IMR-90 (cell line): Measurements from ENCODE around the gene NUP210. TPM values are rescaled to one million over a fixed set of nuclear protein-coding genes. Genes with fewer than 3 reads are reported as not detected.

Source experiments
- ATAC-seq: fragments of 200-7000 bp; cut with Tn5 transposase; 2 replicates; pipeline ENCODE4 v1.9.1; 2020; ENCODE audit warnings: low read depth, mild to moderate bottlenecking, moderate library complexity
- BruUV-seq: library from RNA; stranded (reverse); fragments of 400-500 nt; replicated peaks from 2 replicates; lab custom pipeline; 2021; lab: Mats Ljungman, UMichigan
- CTCF ChIA-PET: fragments of 300-600 bp; formaldehyde crosslinking; extraction: SDS; loops from one replicate; lab custom pipeline; 2021; ENCODE audit warnings: antibody characterized with exemption; lab: Yijun Ruan, JAX
- POLR2A ChIA-PET: fragments of 300-600 bp; sonication (Branson Sonifier 250); formaldehyde crosslinking; loops from one replicate; lab custom pipeline; 2022; ENCODE audit warnings: antibody characterized with exemption; ENCODE audit not compliant: unreplicated experiment; lab: Charles Lee
- DNase-seq: peaks from one replicate; pipeline ENCODE4 v3.0.0; 2013
- H2AFZ ChIP-seq: replicated peaks from 2 replicates; pipeline ENCODE3; 2013; ENCODE audit warnings: low read length, mild to moderate bottlenecking; ENCODE audit not compliant: poor library complexity
- H2AK5ac ChIP-seq: 2 replicates; pipeline ENCODE4 v1.6.1; 2013; ENCODE audit warnings: low read depth, low read length, inconsistent platforms
- H2AK9ac ChIP-seq: replicated peaks from 2 replicates; pipeline ENCODE3; 2013; ENCODE audit warnings: mild to moderate bottlenecking, low read depth, low read length, moderate library complexity; ENCODE audit not compliant: poor library complexity
- H2BK120ac ChIP-seq: 2 replicates; pipeline ENCODE4 v1.6.1; 2013; ENCODE audit warnings: low read depth, low read length, inconsistent platforms
- H2BK15ac ChIP-seq: 3 replicates; pipeline ENCODE4 v1.6.1; 2013; ENCODE audit warnings: low read depth, low read length, inconsistent platforms
- H2BK20ac ChIP-seq: 2 replicates; pipeline ENCODE4 v1.6.1; 2013; ENCODE audit warnings: low read depth, mild to moderate bottlenecking, inconsistent platforms, low read length, moderate library complexity
- H2BK5ac ChIP-seq: 2 replicates; pipeline ENCODE4 v1.6.1; 2013; ENCODE audit warnings: mild to moderate bottlenecking, low read depth, low read length, inconsistent platforms; ENCODE audit not compliant: poor library complexity, severe bottlenecking
- H3K14ac ChIP-seq: replicated peaks from 2 replicates; pipeline ENCODE4 v1.6.1; 2013; ENCODE audit warnings: low read depth, low read length, inconsistent platforms
- H3K18ac ChIP-seq: 2 replicates; pipeline ENCODE4 v1.6.1; 2013; ENCODE audit warnings: low read depth, low read length, control low read depth
- H3K23ac ChIP-seq: 2 replicates; pipeline ENCODE4 v1.6.1; 2013; ENCODE audit warnings: low read depth, low read length, inconsistent platforms
- H3K27ac ChIP-seq: 2 replicates; pipeline ENCODE4 v1.5.1; 2013; ENCODE audit warnings: mild to moderate bottlenecking, control low read depth, low read length; ENCODE audit not compliant: insufficient read depth
- H3K27me3 ChIP-seq: 2 replicates; pipeline ENCODE4 v1.6.1; 2013; ENCODE audit warnings: low read length; ENCODE audit not compliant: control insufficient read depth, insufficient read depth
- H3K36me3 ChIP-seq: 2 replicates; pipeline ENCODE4 v1.6.1; 2013; ENCODE audit warnings: low read length, mixed read lengths; ENCODE audit not compliant: control insufficient read depth, insufficient read depth
- H3K4ac ChIP-seq: 2 replicates; pipeline ENCODE4 v1.6.1; 2013; ENCODE audit warnings: low read depth, low read length, inconsistent platforms
- H3K4me1 ChIP-seq: 2 replicates; pipeline ENCODE4 v1.6.1; 2013; ENCODE audit warnings: low read length, mixed read lengths; ENCODE audit not compliant: control insufficient read depth, insufficient read depth
- H3K4me2 ChIP-seq: 2 replicates; pipeline ENCODE4 v1.6.1; 2013; ENCODE audit warnings: low read depth, mild to moderate bottlenecking, control low read depth, low read length, moderate library complexity
- H3K4me3 ChIP-seq: 2 replicates; pipeline ENCODE4 v1.5.1; 2013; ENCODE audit warnings: low read depth, mild to moderate bottlenecking, control low read depth, low read length, moderate library complexity; ENCODE audit not compliant: insufficient read depth
- H3K56ac ChIP-seq: 2 replicates; pipeline ENCODE4 v1.6.1; 2013; ENCODE audit warnings: low read length, inconsistent platforms; ENCODE audit not compliant: insufficient read depth; ENCODE audit errors: extremely low read depth
- H3K79me1 ChIP-seq, 2 experiments: 2 replicates each; pipeline ENCODE4 v1.6.1; 2013; ENCODE audit warnings: low read length in 2 of 2, inconsistent platforms in 1 of 2, low read depth in 1 of 2
- H3K9ac ChIP-seq: 2 replicates; pipeline ENCODE4 v1.6.1; 2013; ENCODE audit warnings: low read depth, low read length, control low read depth
- H3K9me1 ChIP-seq: 2 replicates; pipeline ENCODE4 v1.6.1; 2013; ENCODE audit warnings: low read length, inconsistent platforms; ENCODE audit not compliant: insufficient read depth
- H3K9me3 ChIP-seq: 2 replicates; pipeline ENCODE4 v1.6.1; 2013; ENCODE audit warnings: low read length; ENCODE audit not compliant: control insufficient read depth, insufficient read depth
- H4K20me1 ChIP-seq: 2 replicates; pipeline ENCODE4 v1.6.1; 2013; ENCODE audit warnings: low read length, inconsistent platforms; ENCODE audit not compliant: insufficient read depth
- H4K5ac ChIP-seq: 2 replicates; pipeline ENCODE4 v1.6.1; 2013; ENCODE audit warnings: mild to moderate bottlenecking, low read depth, low read length, control low read depth
- H4K8ac ChIP-seq, 2 experiments: 2 replicates each; pipeline ENCODE4 v1.6.1; 2013; ENCODE audit warnings: low read depth in 2 of 2, low read length in 2 of 2, control low read depth in 1 of 2, inconsistent platforms in 1 of 2
- H4K91ac ChIP-seq: 2 replicates; pipeline ENCODE4 v1.6.1; 2013; ENCODE audit warnings: low read depth, low read length, inconsistent platforms; ENCODE audit not compliant: insufficient read depth
- ELK1 ChIP-seq: fragments of 150-350 bp; IDR thresholded peaks from 2 replicates; pipeline ENCODE4 v1.6.1; 2016; ENCODE audit warnings: low read depth, mild to moderate bottlenecking, low read length, moderate library complexity, borderline replicate concordance
- MAFK ChIP-seq: IDR thresholded peaks from 2 replicates; pipeline ENCODE4 v1.6.1; 2012; ENCODE audit warnings: low read depth, low read length, improper control_type of control experiment
- MXI1 ChIP-seq: IDR thresholded peaks from 2 replicates; pipeline ENCODE4 v1.6.1; 2012; ENCODE audit warnings: low read depth, mild to moderate bottlenecking, low read length, moderate library complexity, borderline replicate concordance
- NFE2L2 ChIP-seq: fragments of 150-350 bp; IDR thresholded peaks from 2 replicates; pipeline ENCODE4 v1.6.1; 2016; ENCODE audit warnings: low read depth, mild to moderate bottlenecking, low read length
- RAD21 ChIP-seq: IDR thresholded peaks from 2 replicates; pipeline ENCODE4 v1.6.1; 2012; ENCODE audit warnings: low read length, improper control_type of control experiment
- WGBS, 2 experiments: methylation state at CpG; one replicate each; pipeline versions ENCODE4 v1.1.5 to v1.1.7; 2013; ENCODE audit warnings: missing lambda C conversion rate in 2 of 2; ENCODE audit not compliant: insufficient read length in 1 of 2; ENCODE audit errors: extremely low coverage in 2 of 2; 5-methylcytosine and 5-hydroxymethylcytosine counted together
- dilution Hi-C: fragments of 300-500 bp; cut with HindIII; formaldehyde crosslinking; loops from one replicate; pipeline ENCODE4 v1.14.3; 2018; ENCODE audit warnings: low sequenced_read_pairs; ENCODE audit not compliant: unreplicated experiment
- in situ Hi-C: fragments of 300-500 bp; cut with MboI; formaldehyde crosslinking; loops from 3 replicates; pipeline ENCODE4 v1.14.3; 2019; ENCODE audit warnings: low sequenced_read_pairs, inconsistent platforms, mixed read lengths
- intact Hi-C: fragments of 100-400 bp; cut with micrococcal nuclease; formaldehyde crosslinking; loops from 2 replicates; pipeline ENCODE4 v1.10.0; 2022
- polyA plus RNA-seq, 3 experiments: library from polyadenylated mRNA; depleted of rRNA; stranded (reverse); fragments of >200 nt; gene quantifications; 2 replicates each; pipeline ENCODE4 v1.2.3, GENCODE V29; 2012; ENCODE audit warnings: low replicate concordance in 1 of 3
- total RNA-seq: library from RNA; depleted of rRNA; stranded (reverse); fragments of >200 nt; gene quantifications from 2 replicates; pipeline ENCODE4 v1.2.3, GENCODE V29; 2012

The NUP210 gene
- total and polyA plus RNA-seq, 2 of the 4 experiments (the other 2 are of a cell fraction): under 0.01 to 0.03 TPM

GRCh38 chr3:13393427-13394360 is 26.4 kb downstream of the NUP210 start (continued):
- no peak for TF ChIP-seq ELK1

GRCh38 chr3:13391308-13391707 is 28.8 kb downstream of the NUP210 start:
- Histone ChIP-seq H3K18ac (no peak overlapping the region), H4K91ac (no peak overlapping the region), H3K56ac (no peak overlapping the region), H3K27me3 (peaks cover 21% of the 10 kb centered on the region; the same call in 1 of the 2 replicates), H2BK5ac (no peak overlapping the region), H4K5ac (no peak overlapping the region), H3K9ac (no peak overlapping the region), H2AFZ (no peak overlapping the region), H3K9me1 (no peaks in the 10 kb centered on the region), H2BK15ac (no peak overlapping the region), H2BK20ac (no peak overlapping the region), H4K8ac (no peak overlapping the region), H4K20me1 (no peaks in the 10 kb centered on the region), H3K4me2 (no peak overlapping the region), H3K4me1 (no peaks in the 10 kb centered on the region), H2AK5ac (no peak overlapping the region), H3K9me3 (no peaks in the 10 kb centered on the region), H3K79me1 (no peaks in the 10 kb centered on the region), H2BK120ac (no peak overlapping the region), H3K4me3 (no peak overlapping the region), H2AK9ac (no peak overlapping the region), H3K23ac (no peak overlapping the region), H3K36me3 (no peaks in the 10 kb centered on the region), H3K4ac (no peak overlapping the region), H3K27ac (no peak overlapping the region), H3K14ac (no peak overlapping the region)
- ATAC-seq: no peak
- dilution Hi-C loops: no loop called here
- WGBS, 2 experiments: 83% methylated on average over 1 of the region's 7 CpGs; no CpG with 5 or more reads in 1 of the 2 experiments
- BruUV-seq: no TSS peak
- in situ Hi-C loops: no loop called here
- intact Hi-C loops: no loop called here
- TF ChIP-seq MXI1: no peak
- TF ChIP-seq RAD21: no peak
- no peak for TF ChIP-seq ELK1
- TF ChIP-seq MAFK: no peak
- TF ChIP-seq NFE2L2: no peak
- no peak for DNase-seq
- POLR2A ChIA-PET: no interaction called here
- CTCF ChIA-PET: no interaction called here
